Rectal smooth muscle tissue (tissue), 1 donor: ENCODE measurements around the gene FAM20C.
"Not testable (repeated sequence)": the region's sequence is repeated elsewhere in the genome, so short reads cannot be mapped to it uniquely, and the experiment has no call there.

Source experiments
- H3K27ac ChIP-seq: one replicate; pipeline ENCODE4 v1.7.0; 2013; ENCODE audit warnings: low read depth, low read length, inconsistent platforms
- H3K27me3 ChIP-seq: one replicate; pipeline ENCODE4 v1.7.0; 2013; ENCODE audit warnings: low read length; ENCODE audit not compliant: control insufficient read depth, insufficient read depth
- H3K36me3 ChIP-seq: one replicate; pipeline ENCODE4 v1.7.0; 2013; ENCODE audit warnings: low read length; ENCODE audit not compliant: control insufficient read depth, insufficient read depth
- H3K4me1 ChIP-seq: one replicate; pipeline ENCODE4 v1.7.0; 2013; ENCODE audit warnings: low read length; ENCODE audit not compliant: control insufficient read depth, insufficient read depth
- H3K4me3 ChIP-seq: one replicate; pipeline ENCODE4 v1.7.0; 2013; ENCODE audit warnings: low read length
- H3K9ac ChIP-seq: one replicate; pipeline ENCODE4 v1.7.0; 2013; ENCODE audit warnings: low read length

FAM20C gene

DNA sequence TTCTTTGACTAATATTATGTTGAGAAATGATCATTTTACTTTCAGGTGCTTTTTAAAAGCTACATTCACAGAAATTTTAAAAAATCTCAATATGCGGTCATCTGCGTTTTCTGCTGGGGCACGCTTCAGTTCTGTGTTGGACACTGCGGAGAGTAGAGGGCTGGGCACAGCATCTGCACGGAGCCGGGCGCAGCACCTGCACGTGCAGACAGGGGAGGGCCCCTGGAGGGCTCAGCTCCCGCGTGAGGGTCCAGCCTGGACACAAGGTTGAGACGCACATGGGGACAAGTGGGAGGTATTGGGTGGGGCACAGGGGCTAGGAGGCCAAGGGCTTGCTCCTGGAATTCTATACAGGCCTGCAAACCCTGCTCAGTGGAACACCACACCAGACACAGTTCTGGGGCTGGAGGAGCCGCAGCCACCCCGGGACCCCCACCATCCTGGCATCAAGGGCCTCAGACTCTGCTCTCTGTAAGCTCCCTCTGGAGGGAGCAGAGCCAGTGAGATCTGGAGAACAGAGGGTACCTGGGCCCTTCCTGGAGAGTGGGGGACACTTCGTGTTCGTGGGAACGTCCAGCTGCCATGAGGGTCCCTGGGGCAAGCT, 20.4 kb upstream of the FAM20C start:
- Histone ChIP-seq H3K9ac (no peak overlapping the region), H3K27me3 (no peaks in the 10 kb centered on the region), H3K4me1 (peaks cover 10% of the 10 kb centered on the region)

DNA sequence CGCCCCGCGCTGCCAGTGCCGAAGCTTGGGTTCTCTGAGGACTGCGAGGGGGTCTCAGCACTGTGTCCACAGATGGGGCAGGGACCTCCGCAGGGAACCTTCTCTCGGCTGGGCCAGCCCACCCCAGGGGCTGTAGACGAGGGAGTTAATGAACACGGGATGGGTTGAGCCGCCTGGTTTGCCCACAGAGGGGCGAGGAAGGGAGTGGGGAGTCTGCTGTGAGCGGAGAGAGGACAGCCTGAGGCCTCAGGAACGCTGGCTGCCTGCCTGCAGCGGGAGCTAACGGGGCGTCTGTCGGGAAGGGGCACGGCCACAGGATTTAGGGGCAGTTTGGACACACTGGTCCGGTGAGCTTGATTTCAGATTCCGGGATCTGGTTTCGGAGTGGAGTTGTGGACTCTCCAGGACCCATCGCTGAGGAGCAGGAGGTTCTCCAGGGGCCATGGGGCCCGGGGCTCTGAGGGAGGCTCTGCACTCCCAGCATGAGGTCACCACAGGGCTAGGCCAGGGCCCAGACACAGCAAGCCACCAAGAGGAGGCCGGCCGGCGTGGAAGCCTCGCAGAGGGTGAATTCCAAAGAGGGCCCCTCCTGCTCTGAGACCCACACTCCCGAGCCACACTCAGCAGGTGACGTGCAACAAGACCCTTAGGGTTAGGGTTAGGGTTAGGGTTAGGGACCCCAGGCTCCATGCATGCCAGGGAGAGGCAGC, 19.0 kb upstream of the FAM20C start:
- Histone ChIP-seq H3K27ac (no peak overlapping the region), H3K9ac (no peak overlapping the region), H3K4me3 (no peak overlapping the region), H3K27me3 (no peaks in the 10 kb centered on the region), H3K36me3 (no peaks in the 10 kb centered on the region), H3K4me1 (peaks cover 10% of the 10 kb centered on the region)

More for the DNA sequence above, 20.4 kb upstream of the FAM20C start:
- H3K4me3 ChIP-seq: no peak overlapping the region
- no peak overlapping the region for H3K27ac ChIP-seq
- H3K36me3 ChIP-seq: no peaks in the 10 kb centered on the region

DNA sequence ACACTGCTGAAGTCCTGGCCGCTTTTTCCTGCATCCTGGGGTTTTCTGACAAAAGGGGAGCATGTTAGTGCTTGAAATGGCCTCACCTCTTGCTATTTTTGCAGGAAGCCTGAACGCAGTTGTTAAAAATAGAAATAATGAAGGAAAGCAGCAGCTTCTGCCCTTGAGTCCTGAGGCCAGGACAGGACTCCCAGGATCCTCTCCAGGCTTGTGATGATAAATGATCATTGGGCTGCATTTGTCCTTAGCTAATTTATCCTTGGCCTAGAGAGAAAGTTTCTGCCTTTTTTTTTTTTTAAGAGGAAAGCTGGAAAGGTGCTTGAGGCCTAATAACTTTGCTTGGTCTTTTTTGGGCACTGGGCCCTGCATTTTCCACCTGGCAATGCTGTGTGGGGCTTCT, 17.7 kb upstream of the FAM20C start:
- Histone ChIP-seq H3K36me3 (no peaks in the 10 kb centered on the region), H3K4me1 (peaks cover 10% of the 10 kb centered on the region), H3K4me3 (no peak overlapping the region), H3K27me3 (no peaks in the 10 kb centered on the region), H3K9ac (no peak overlapping the region), H3K27ac (peak overlapping the region; percentile 56)

DNA sequence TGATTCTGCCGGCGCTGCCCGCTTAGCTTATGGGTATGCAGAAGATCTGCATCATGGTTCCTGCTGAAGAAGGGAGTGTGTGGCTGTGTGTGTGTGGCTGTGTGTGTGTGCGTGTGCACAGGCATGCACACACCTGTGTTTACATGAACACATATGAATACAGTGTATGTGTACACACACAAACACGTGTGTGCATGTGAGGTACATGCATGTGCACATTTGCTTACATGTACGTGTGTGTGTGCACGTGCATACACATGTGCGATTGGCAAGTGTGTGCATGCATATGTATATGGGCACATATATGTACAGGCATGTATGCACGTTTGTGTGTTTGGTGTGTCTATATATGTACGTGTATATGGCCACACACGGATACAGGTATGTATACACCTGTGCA, 16.4 kb upstream of the FAM20C start:
- peaks cover 10% of the 10 kb centered on the region for H3K4me1 ChIP-seq
- H3K36me3 ChIP-seq: no peaks in the 10 kb centered on the region
- no peaks in the 10 kb centered on the region for H3K27me3 ChIP-seq
- no peak overlapping the region for H3K27ac ChIP-seq
- no peak overlapping the region for H3K4me3 ChIP-seq
- H3K9ac ChIP-seq: no peak overlapping the region

DNA sequence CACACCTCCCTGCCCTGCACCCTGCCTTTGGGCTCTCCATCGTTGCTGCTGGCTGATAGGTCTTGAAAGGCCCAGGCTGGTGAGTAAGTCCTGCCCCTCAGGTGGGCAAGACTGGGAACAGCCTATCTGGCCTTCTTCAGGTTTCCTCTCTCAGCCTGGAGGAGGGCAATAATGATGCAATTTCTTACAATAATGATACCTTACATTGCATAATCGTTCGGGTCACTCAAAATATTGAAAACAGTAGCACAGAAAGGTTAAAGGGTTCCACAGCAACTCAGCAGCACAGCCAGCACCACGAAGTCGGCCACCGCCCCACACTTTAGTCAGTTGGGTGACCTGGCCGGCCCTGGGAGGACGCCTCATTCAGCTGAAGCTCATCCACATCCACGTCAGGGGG, 16.0 kb upstream of the FAM20C start:
- Histone ChIP-seq H3K4me3 (no peak overlapping the region), H3K27me3 (no peaks in the 10 kb centered on the region), H3K27ac (no peak overlapping the region), H3K4me1 (peaks cover 10% of the 10 kb centered on the region), H3K9ac (no peak overlapping the region), H3K36me3 (no peaks in the 10 kb centered on the region)

DNA sequence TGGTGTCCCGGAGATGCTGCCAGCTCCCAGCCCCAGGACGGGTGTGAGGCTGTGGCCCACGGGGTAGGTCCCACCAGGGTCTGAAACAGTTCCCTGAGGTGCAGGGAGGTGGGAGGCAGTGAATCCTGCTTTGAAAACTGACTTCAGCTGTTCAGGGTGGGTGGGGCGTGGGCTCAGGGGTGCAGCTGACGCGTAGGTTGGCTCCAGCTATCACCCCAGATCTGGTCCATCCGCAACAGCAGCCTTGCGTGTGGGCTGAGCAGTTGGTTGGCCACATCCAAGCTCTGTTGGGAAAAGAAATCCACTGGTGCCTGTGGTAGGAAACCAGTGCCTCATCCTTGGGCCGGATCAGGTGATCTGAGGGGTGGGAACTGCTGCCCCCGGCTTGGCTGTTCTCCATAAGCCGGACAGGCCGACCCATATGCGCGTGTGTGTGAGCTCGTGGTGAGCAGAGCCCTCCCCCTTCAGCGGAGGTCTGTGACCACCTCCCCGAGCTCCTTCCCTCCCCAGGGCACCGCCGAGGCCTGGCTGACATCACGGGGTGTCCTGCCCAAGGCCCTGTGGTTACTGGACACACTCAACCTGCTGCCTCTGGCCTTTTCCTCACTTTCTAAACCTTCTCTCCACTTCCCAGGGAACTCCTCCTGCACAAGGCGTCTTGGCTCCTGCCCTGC, 15.4 kb upstream of the FAM20C start:
- H3K4me3 ChIP-seq: no peak overlapping the region
- H3K36me3 ChIP-seq: no peaks in the 10 kb centered on the region
- no peak overlapping the region for H3K9ac ChIP-seq
- no peak overlapping the region for H3K27ac ChIP-seq
- H3K27me3 ChIP-seq: no peaks in the 10 kb centered on the region
- H3K4me1 ChIP-seq: peaks cover 10% of the 10 kb centered on the region

DNA sequence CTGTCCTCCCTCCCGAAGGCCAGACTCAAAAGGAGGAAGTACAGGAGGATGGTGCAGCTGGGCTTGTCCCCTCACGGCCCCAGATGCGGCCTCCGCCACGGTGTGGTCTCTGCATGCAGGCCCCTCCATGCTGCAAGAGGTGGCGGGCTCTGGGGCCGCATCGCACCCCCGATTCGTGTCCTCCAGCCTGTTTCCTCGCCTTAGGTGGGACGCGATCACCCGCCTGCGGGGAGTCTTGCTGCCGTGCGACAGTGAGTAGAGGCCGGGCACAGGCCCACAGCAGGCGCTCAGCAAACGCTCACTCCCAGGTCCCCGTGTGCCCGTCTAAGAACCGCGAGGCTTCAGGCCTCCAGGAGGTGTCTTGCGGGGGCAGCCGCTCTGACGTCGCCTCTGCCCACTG, 13.9 kb upstream of the FAM20C start:
- H3K36me3 ChIP-seq: no peaks in the 10 kb centered on the region
- H3K27me3 ChIP-seq: no peaks in the 10 kb centered on the region
- H3K27ac ChIP-seq: no peak overlapping the region
- peaks cover 10% of the 10 kb centered on the region for H3K4me1 ChIP-seq
- H3K9ac ChIP-seq: no peak overlapping the region
- H3K4me3 ChIP-seq: no peak overlapping the region

DNA sequence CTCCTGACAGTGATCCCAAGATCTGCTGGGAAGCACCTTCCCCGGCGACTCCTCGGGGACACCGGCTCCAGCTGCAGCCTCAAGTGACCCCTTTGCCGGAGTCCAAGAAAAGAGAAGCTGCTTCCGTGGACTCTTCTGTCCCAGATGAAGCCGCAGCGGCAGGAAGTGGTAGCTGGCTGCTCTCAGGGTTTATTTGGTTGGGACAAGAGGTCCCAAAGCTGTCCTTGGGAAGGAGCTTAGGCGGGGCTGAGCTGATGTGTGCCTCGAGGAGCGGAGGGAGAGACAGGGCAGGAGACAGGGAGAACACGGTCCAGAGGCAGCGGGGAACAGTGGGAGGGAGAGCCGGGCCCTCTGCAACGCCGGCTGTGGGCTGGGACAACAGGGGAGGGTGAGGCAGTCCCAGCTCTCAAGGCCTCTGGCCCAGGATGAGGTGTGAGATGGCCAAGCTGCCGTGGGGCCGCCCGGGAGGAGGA, 13.1 kb upstream of the FAM20C start:
- H3K36me3 ChIP-seq: no peaks in the 10 kb centered on the region
- no peak overlapping the region for H3K9ac ChIP-seq
- H3K27ac ChIP-seq: no peak overlapping the region
- H3K4me3 ChIP-seq: no peak overlapping the region
- H3K4me1 ChIP-seq: peaks cover 7% of the 10 kb centered on the region
- no peaks in the 10 kb centered on the region for H3K27me3 ChIP-seq

DNA sequence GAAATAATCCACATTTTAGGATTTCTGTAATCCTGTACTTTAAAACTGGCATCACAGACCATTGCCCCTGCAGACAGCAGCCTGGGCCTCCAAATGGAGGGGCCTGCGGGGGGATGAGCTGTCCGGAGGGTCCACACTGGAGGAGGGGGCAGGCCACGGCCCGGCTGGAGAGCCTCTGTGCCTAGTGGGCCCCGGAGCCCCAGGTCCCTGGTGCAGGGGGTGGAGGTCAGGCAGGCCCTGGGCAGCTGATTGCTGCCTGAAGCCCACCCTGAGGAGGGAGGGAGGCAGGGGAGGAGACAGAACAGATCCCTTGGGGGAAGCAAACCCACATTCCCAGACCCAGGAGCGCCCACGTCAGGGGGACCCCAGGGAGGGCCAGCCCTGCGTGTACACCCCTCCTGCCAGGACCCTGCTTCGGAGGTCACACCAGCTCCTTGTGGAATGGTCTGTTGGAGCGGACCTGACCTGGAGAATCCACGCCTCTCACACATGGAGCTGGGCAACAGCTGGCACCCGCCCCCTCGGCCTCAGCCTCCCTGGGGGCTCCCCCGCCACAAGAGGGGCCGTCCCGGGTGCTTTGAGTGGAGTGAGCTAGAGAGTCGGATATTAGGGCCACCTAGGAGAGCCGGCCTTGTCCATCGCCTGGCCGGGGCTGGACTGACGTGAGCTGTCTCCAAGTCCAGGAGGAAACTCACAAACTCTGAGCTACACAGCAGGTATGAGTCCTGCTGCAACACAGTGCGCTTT, 12.2 kb upstream of the FAM20C start:
- Histone ChIP-seq H3K27ac (no peak overlapping the region), H3K27me3 (no peaks in the 10 kb centered on the region), H3K9ac (no peak overlapping the region), H3K4me3 (no peak overlapping the region), H3K36me3 (no peaks in the 10 kb centered on the region), H3K4me1 (no peaks in the 10 kb centered on the region)

DNA sequence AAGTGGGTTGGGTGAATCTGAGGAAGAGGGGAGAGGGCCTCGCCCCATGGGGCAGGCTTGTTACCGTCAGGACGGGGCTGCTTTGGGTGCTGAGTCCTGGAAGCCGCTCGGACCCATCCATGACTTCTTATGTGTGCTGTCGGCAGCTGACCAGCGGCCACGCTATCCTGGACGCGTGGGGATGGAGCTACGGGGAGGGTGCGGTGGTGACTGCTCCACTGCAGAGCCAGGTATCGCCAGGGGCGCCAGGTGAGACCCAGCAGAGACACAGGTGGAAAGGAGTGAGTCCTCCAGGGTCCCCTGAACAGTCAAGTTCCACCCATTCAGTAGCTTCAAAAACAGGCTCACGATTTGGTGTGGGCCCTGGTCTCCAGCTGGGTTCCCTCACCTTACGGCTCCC, 10.6 kb upstream of the FAM20C start:
- H3K4me3 ChIP-seq: no peak overlapping the region
- no peaks in the 10 kb centered on the region for H3K27me3 ChIP-seq
- no peak overlapping the region for H3K9ac ChIP-seq
- no peak overlapping the region for H3K27ac ChIP-seq
- no peaks in the 10 kb centered on the region for H3K4me1 ChIP-seq
- no peaks in the 10 kb centered on the region for H3K36me3 ChIP-seq

DNA sequence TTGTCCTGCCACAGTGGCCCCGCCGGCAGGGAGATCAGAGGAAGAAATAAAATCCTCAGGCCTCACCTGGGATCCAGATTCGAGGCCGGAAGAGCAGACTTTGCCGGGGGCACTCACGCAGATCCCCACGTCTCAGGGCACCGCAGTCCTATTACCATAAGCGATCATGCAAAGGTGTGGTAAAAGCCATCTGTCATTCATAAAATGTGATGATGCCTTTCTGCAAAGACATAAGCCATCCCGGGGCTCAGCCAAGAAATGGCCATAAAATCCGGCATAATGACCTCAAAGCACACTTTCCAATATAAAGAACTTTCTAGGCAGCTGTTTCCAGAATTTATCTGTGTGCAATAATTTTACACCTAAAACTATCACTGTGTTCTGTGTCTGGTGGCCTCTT, 9.9 kb upstream of the FAM20C start:
- not testable (repeated sequence) for H3K4me1 ChIP-seq, H3K27ac ChIP-seq, H3K27me3 ChIP-seq, H3K4me3 ChIP-seq, H3K36me3 ChIP-seq, H3K9ac ChIP-seq

DNA sequence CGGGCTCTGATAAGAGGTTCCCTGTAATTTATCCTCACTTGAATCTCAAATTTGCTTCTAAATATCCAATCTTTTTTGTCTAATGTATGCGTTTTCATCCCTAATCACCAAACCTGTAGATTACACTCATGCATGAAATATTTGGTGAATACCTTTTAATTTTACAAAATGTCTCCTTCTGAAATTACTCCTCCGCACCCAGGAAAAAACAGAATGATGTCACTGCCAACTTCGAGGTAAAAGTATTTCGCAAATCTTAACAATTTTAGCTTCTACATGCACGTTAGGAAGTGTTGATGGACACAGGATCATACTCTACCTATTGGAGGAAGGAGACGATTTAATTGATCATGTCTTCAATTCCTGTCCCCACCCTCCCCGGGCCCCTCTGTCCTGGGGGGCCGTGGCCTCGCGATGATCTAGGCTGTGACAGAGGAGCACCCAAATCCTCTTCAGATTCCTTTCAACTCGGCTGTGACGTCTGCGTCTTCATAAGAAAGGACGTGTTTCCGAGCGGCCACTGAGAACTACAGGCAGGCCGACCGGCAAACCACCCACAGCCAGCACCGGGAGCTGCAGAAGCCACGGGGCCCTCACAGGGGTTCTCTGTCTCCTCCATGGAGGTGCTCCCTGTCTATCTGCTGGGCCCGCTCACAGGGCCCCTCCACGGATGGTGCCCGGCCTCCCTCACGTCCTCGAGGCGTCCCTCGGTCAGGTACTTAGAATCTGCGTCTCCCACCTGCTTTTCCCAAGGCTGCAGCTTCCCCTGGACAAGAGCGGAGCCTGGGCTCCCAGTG, 8.7 kb upstream of the FAM20C start:
- no peak overlapping the region for H3K27ac ChIP-seq
- no peaks in the 10 kb centered on the region for H3K4me1 ChIP-seq
- no peaks in the 10 kb centered on the region for H3K27me3 ChIP-seq
- no peaks in the 10 kb centered on the region for H3K36me3 ChIP-seq
- H3K9ac ChIP-seq: no peak overlapping the region
- no peak overlapping the region for H3K4me3 ChIP-seq
